Left renal cortex interstitium (tissue), 4 donors: Measurements from ENCODE around the gene PLCB1. TPM values are rescaled to one million over a fixed set of nuclear protein-coding genes. Genes with fewer than 3 reads are reported as not detected.
"Not testable (repeated sequence)": the region's sequence is repeated elsewhere in the genome, so short reads cannot be mapped to it uniquely, and the experiment has no call there.

ENCODE experiments used
- DNase-seq, 4 donors: peaks; one replicate each; pipeline ENCODE4 v3.0.0-alpha.2; 2013; ENCODE audit warnings: low read depth in 4 of 4, low spot score in 2 of 4, missing footprints in 1 of 4
- polyA plus RNA-seq, 4 donors: library from polyadenylated mRNA; unstranded; fragments of 120-200 nt; gene quantifications; one replicate each; pipeline ENCODE4 v1.2.1, GENCODE V29; 2013; ENCODE audit not compliant: insufficient read length in 4 of 4

Gene PLCB1
- polyA plus RNA-seq, 4 donors: 35.5 to 66.8 (median 41.4) TPM

DNA sequence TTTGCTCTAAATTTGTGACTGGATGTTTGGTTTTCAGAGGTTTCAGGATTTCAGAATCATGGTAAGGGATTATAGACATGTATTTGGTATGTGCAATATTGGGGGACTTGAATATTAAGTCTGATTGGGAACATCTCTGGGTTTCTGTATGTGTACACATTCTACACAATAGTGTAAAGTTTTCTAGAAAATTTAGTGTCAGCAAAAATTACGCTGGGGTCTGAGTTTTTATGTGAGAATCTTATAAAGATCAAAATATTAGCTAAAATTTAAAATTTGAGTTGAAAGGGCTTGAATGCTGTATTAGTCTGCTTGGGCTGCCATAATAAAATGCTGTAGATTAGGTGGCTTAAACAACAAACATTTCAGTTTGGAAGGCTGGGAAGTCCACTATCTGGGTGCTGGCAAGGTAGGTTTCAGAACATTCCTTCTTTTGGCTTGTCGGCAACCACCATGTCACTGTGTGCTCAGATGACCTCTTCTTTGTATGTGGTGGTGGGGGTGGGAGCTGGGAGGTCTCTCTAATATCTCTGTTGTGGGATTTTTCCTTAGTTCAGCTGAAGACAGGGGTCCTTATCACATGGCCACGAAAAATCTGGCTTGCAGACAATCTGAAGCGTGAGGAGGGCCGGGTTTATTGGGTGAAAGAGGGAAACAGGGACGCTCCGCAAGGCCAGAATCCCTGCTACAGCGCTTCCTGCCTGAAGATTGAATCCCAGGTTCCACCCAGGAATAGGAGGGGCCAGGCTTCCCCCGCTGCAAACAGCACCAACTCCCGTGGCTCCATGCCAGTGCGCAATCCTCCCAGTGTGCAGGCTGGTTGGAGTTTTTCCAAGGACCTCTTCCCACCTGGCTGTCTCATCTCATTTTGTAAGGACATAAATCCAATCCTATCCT is 299.7 kb downstream of the PLCB1 start:
- DNase-seq: peak in 1 of 4 donors; percentile 32

DNA sequence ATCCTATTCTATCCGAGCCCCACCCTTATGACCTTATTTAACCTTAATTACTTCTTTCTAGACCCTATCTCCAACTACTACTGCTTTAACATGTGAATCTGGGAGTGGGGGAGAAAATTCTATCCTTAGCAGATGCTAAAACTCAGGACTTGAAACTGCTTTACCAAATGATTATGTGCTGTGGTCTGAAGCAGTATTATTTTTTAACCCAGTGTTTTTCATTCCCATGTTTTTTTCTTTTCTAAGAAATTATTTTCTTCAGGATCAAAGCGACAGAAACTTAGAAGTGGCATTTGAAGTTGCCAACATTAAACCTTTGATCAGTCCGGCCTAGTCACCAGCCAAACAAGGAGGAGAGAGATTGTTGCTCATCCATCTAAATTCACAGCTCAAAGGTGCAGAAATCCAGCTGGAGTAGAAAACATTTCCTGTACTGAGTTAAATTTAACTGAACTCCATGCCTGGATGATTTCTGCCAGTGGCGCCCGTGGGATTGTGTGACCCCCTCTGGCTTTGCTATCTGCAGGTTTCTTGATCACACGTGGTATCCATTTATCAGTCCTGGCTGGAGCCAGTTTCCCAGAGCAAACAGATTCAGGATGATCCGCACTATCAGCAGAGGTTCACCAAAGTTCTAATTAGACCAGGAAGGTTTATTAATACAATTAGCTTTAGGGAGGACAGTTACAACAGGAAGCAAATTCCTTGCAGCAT is 300.5 kb downstream of the PLCB1 start:
- peak in 1 of 4 donors; percentile 23 for DNase-seq

GRCh38 chr20:8433291-8433690 is 301.2 kb downstream of the PLCB1 start:
- DNase-seq: no peak

DNA sequence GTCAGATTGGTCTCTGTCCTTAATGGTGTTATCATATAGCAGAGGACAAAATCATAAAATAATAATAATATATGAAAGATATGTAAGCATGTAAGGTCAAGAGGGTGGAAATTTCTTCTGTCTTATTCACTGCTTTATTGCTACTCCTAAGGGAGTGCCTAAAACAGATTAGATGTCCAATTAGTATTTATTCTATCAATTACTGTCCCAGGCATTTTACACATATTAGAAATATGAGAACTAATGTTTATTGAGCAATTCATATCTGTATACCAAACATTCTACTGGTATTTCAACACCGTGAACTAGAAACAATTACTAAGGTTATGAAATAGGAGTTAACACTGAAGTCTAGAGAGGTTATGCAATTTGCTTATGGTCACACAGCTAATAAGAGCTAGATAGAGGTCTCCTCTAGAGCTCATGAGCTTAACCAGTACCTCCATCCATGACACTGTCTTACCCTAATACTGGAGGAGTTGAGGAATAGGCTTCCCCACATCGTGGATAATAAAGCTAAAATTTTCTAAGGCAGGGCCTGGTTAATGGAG is 302.3 kb downstream of the PLCB1 start:
- DNase-seq: no peak

GRCh38 chr20:8435285-8436035 is 303.4 kb downstream of the PLCB1 start:
- DNase-seq: no peak

- DNase-seq: not testable (repeated sequence)
Observed at GRCh38 chr20:8436938-8437337, 304.9 kb downstream of the PLCB1 start.

DNA sequence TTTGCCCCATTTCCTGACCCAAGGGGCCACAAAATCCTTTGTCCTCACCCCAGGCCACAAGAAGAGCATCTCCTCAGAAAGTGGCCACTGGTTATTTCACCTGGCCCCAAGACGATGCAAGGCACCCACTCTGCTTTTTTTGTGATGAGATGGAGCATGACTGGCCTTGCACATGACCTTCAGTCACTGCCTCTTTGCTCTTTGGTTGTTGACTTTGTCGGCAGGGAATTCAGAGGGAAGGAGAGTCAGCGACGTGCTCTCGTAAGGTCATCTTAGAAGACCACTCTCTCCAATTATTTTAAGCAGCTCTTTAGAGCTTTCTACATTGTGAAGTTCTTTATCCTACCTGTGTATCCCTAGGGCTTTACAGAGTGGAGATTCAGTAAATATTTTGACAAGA is 306.7 kb downstream of the PLCB1 start:
- no peak for DNase-seq

DNA sequence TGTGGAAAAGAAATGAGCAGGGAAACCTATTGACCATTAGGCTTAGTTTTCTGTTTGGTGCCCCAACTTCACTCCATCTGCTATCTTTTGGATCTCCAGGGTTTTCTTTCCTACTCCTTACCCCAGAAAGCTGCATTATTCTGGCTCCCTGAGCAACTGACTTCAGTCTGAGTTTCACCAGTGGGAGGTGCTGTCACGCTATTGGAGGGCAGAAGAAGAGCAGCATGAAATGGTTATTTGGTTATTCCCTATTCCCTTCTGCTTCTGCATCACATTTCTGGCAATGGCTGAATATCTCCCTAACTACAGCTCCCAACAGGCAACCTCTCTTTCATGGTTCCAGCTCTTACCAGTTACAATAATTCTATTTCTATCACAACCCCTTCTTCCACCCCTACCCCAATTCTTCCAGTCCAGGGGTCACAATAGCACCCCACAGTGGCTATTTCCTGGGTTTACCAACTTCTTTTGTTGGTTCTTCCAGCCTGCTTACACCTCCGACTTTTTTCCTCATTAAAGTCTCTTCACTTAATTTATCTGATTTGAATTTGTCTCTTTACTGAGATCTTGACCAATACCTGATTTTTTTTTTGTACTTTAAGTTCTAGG is 311.5 kb downstream of the PLCB1 start:
- no peak for DNase-seq

GRCh38 chr20:8447262-8448120 is 315.4 kb downstream of the PLCB1 start:
- DNase-seq: no peak

- no peak for DNase-seq
Observed at GRCh38 chr20:8449123-8449522, 317.1 kb downstream of the PLCB1 start.

- DNase-seq: no peak
Observed at GRCh38 chr20:8454137-8454712, 322.2 kb downstream of the PLCB1 start.

DNA sequence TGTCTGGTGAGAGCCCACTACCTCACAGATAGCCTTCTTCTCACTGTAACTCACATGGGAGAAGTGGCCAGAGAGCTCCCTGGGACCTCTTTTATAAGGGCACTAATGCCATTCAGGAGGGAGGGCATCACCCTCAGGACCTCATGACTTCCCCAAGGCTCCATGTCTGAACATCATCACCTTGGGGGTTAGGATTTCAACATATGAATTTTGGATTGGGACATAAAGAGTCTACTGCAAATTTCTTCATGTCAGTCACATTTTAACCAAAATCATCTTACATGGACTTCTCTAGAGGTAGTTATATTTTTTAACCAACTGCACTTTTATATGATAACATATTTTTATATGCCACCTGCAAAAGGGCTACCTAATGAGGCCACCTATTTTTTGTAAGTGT is 324.7 kb downstream of the PLCB1 start:
- no peak for DNase-seq

GRCh38 chr20:8457978-8458377 is 325.9 kb downstream of the PLCB1 start:
- no peak for DNase-seq

DNA sequence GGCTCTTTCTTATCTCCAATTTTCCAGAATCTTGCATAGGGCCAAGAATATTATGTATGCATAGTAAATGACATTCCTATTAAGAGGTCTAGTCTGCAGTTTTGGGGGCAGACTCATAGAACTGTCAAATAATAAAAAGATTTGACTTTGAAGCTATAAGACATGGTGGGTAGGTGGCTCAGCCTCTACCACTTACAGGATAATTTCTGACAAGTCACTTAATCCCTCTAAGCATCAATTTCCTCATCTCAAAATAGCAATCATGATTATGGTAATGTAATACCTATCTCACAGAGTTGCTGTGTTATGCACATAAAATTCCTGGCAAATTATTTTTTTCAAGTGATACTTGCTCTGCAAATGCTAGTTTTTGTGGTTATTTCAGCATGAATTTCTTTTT is 329.1 kb downstream of the PLCB1 start:
- no peak for DNase-seq

DNA sequence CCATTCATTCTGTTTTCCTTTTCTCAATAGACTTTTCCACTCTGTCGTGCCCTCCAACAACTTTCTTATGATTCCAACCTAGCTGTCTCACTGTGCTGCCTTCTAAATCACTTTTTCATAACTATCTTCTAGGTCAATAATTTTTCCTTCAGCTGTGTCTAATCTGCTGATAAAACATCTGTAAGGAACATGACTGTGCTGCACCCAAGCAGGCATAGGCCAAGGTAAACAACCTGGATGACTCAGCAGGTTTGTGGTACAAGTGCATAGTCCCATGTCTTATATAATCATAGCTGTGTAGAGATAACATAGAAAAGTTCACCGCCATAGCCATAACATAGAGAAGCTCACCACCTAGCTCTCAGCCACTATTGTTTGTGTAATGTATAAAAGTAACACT is 332.3 kb downstream of the PLCB1 start:
- no peak for DNase-seq

DNA sequence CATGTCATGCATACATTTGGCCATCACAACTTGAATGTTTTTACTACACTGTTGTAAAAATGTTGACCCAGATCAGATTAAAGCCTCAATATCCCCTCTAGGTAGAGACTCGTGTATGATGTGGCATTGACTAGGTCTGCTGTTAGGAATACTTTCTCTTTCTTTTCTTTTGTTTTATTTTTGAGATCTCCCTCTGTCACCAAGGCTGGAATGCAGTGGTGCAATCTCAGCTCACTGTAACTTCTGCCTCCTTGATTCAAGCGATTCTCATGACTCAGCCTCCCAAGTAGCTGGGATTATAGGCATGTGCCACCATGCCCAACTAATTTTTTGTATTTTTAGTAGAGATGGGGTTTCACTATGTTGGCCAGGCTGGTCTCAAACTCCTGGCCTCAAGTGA is 334.7 kb downstream of the PLCB1 start:
- not testable (repeated sequence) for DNase-seq

DNA sequence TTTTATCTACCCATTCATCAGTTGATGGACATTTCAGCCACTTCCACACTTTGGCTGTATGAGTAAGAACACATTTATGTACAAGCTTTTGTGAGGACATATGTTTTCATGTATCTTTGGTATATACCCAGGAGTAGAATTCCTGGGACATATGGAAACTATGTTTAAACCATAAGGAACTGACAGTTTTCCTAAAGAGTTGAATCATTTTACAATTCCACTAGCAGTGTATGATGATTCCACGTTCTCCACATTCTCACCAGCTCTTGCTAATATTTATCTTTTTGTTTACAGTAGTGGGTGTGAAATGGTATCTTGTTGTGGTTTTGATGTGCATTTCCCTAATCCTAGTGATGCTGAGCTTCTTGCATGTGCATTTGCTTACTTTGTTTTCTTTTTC is 338.1 kb downstream of the PLCB1 start:
- DNase-seq: no peak

DNA sequence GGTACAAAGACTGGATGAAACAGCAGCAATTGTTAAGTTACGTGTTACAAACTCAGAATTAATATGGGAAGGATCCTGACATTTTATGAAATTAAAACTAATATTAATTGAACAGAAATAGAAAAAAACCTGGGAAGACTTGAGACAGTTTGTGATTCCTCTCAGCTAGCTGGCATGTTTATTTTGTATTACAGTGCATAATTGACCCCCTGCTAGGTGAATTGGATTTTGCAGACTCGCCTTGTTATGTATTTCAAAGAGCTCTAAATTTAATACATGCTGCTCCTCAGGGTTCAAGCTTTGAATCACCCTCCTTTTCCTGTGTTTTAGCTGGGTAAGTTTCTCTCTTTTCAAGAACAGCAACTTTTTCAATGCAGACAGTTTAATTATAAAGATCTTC is 339.4 kb downstream of the PLCB1 start:
- no peak for DNase-seq

DNA sequence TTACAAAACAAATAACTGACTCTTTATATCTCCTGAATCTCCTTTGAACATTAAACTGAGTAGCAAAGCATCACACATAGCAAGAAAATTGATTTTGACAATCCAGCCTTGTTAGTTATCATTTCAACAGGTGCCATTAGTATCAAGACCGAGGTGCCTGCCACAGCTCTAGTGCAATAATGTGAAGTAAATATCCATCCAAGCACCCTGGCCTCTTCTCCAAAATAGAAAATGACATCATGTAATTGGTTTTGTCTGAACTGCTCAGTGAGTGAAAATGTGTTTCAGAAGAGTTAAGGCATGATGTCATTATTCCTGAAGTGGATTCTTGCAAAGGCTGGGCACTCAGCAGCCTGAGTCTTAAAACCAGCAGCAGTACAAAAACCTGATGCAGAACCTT is 341.4 kb downstream of the PLCB1 start:
- DNase-seq: no peak
